Type B pancreatic cell (in vitro differentiated cells): Measurements from ENCODE around the gene NR0B1. TPM values are rescaled to one million over a fixed set of nuclear protein-coding genes. Genes with fewer than 3 reads are reported as not detected.

ENCODE experiments used
- DNase-seq: peaks from one replicate; pipeline ENCODE4 v3.0.0; 2021; ENCODE audit warnings: mixed read lengths; ENCODE audit not compliant: unreplicated experiment; ENCODE audit errors: extremely low spot score
- H3K27ac Mint-ChIP-seq: 2 replicates; pipeline ENCODE4 v1.8.0; 2021; ENCODE audit warnings: mild to moderate bottlenecking, mixed read lengths
- H3K27me3 Mint-ChIP-seq: 2 replicates; pipeline ENCODE4 v1.8.0; 2021; ENCODE audit warnings: mixed read lengths
- H3K36me3 Mint-ChIP-seq: 2 replicates; pipeline ENCODE4 v1.8.0; 2021; ENCODE audit warnings: mixed read lengths
- H3K4me1 Mint-ChIP-seq: one replicate; pipeline ENCODE4 v1.8.0; 2021; ENCODE audit warnings: mixed read lengths; ENCODE audit not compliant: unreplicated experiment
- H3K4me3 Mint-ChIP-seq: 2 replicates; pipeline ENCODE4 v1.8.0; 2021; ENCODE audit warnings: mild to moderate bottlenecking, mixed read lengths
- H3K9me3 Mint-ChIP-seq: 2 replicates; pipeline ENCODE4 v1.8.0; 2021; ENCODE audit warnings: mixed read lengths
- CTCF ChIP-seq: fragments of 200-600 bp; sonication (generic); conservative IDR thresholded peaks from 2 replicates; pipeline ENCODE4 v1.5.0; 2021; ENCODE audit warnings: antibody characterized with exemption, mild to moderate bottlenecking
- total RNA-seq: library from RNA; stranded (reverse); gene quantifications from 2 replicates; pipeline ENCODE4 v1.2.1, GENCODE V29; 2021; ENCODE audit warnings: low replicate concordance

NR0B1 gene
- total RNA-seq, 1 donor from 2014 or later, result 14.1 TPM

GRCh38 chrX:30262763-30263162 lies 46.4 kb downstream of the NR0B1 start:
- Mint-ChIP-seq H3K36me3 (no peaks in the 10 kb centered on the region), H3K27me3 (no peaks in the 10 kb centered on the region), H3K4me3 (no peak overlapping the region), H3K27ac (no peak overlapping the region), H3K4me1 (no peaks in the 10 kb centered on the region), H3K9me3 (no peaks in the 10 kb centered on the region)
- TF ChIP-seq CTCF, result no peak
- DNase-seq, result no peak

GRCh38 chrX:30261012-30261411 lies 48.2 kb downstream of the NR0B1 start:
- H3K4me3 Mint-ChIP-seq, result no peak overlapping the region

GRCh38 chrX:30259927-30260326 lies 49.3 kb downstream of the NR0B1 start:
- Mint-ChIP-seq H3K27ac (no peak overlapping the region), H3K4me3 (no peak overlapping the region), H3K4me1 (no peaks in the 10 kb centered on the region), H3K9me3 (no peaks in the 10 kb centered on the region), H3K27me3 (no peaks in the 10 kb centered on the region), H3K36me3 (no peaks in the 10 kb centered on the region)
- no peak for DNase-seq
- TF ChIP-seq CTCF, result no peak

More at GRCh38 chrX:30261012-30261411, 48.2 kb downstream of the NR0B1 start:
- no peak for DNase-seq
- Mint-ChIP-seq H3K4me1 (no peaks in the 10 kb centered on the region), H3K27me3 (no peaks in the 10 kb centered on the region), H3K27ac (no peak overlapping the region), H3K36me3 (no peaks in the 10 kb centered on the region), H3K9me3 (no peaks in the 10 kb centered on the region)
- TF ChIP-seq CTCF, result no peak

Other genes starting within 250 kb of the NR0B1 start
- gene MAGEB2, start 93.8 kb downstream of the NR0B1 start, total RNA-seq, result not detected in 2 replicates
- 0.45 and 0.92 TPM in 2 replicates for gene MAGEB3, start 78.7 kb downstream of the NR0B1 start, total RNA-seq
- not detected in 2 replicates for gene MAGEB4, start 67.4 kb downstream of the NR0B1 start, total RNA-seq
- not detected in 2 replicates for gene MAGEB1, start 62.2 kb downstream of the NR0B1 start, total RNA-seq